Stimulated activated CD8-positive, alpha-beta memory T cell treated with anti-CD3 and anti-CD28 coated beads, Interleukin-7, amount 100 ng/mL, for 24 hours (primary cell): Measurements from ENCODE around the gene WDR48.

Experiments used
- DNase-seq: peaks from one replicate; pipeline ENCODE4 v3.0.0-alpha.2; 2020; ENCODE audit warnings: low read depth

Gene WDR48

GRCh38 chr3:39124876-39125840, 73.3 kb downstream of the WDR48 start:
- DNase-seq, result no peak

- DNase-seq, result no peak
Observed at GRCh38 chr3:39125841-39126500, 74.2 kb downstream of the WDR48 start.

GRCh38 chr3:39126532-39127071, 74.8 kb downstream of the WDR48 start:
- no peak for DNase-seq

- DNase-seq, result no peak
Observed at GRCh38 chr3:39127269-39127907, 75.6 kb downstream of the WDR48 start.

- no peak for DNase-seq
Observed at GRCh38 chr3:39127908-39128304, 76.1 kb downstream of the WDR48 start.

- no peak for DNase-seq
Observed at GRCh38 chr3:39128951-39129350, 77.1 kb downstream of the WDR48 start.

- DNase-seq, result no peak
Observed at GRCh38 chr3:39130026-39130425, 78.2 kb downstream of the WDR48 start.

- no peak for DNase-seq
Observed at GRCh38 chr3:39130693-39131265, 79.0 kb downstream of the WDR48 start.

GRCh38 chr3:39132096-39133092, 80.6 kb downstream of the WDR48 start:
- DNase-seq, result no peak

GRCh38 chr3:39133093-39133490, 81.3 kb downstream of the WDR48 start:
- no peak for DNase-seq

- no peak for DNase-seq
Observed at GRCh38 chr3:39133822-39134221, 82.0 kb downstream of the WDR48 start.

GRCh38 chr3:39134305-39134704, 82.5 kb downstream of the WDR48 start:
- DNase-seq, result no peak

- no peak for DNase-seq
Observed at GRCh38 chr3:39135170-39135805, 83.5 kb downstream of the WDR48 start.

GRCh38 chr3:39136533-39137434, 85.0 kb downstream of the WDR48 start:
- no peak for DNase-seq

- DNase-seq, result no peak
Observed at GRCh38 chr3:39137435-39137936, 85.7 kb downstream of the WDR48 start.

- DNase-seq, result no peak
Observed at GRCh38 chr3:39137991-39138803, 86.4 kb downstream of the WDR48 start.

GRCh38 chr3:39138804-39139415, 87.1 kb downstream of the WDR48 start:
- DNase-seq, result no peak

- no peak for DNase-seq
Observed at GRCh38 chr3:39139442-39139841, 87.6 kb downstream of the WDR48 start.
